Thyroid gland (tissue), 4 donors: ENCODE results near the gene RFTN2. TPM values are rescaled to one million over a fixed set of nuclear protein-coding genes. Genes with fewer than 3 reads are reported as not detected.
A peak's percentile ranks its signal among the peaks of the same experiment; 100 is the strongest.

ENCODE experiments used
- DNase-seq, 2 donors: peaks; one replicate each; pipeline ENCODE4 v3.0.0-alpha.2; 2019
- H3K27ac ChIP-seq, 3 donors: fragments of 200-600 bp; sonication (generic); 1 replicate in 2 of 3; 2 replicates in 1 of 3; pipeline ENCODE4 v1.5.1; 2016 to 2019; ENCODE audit warnings: mild to moderate bottlenecking in 1 of 3, moderate library complexity in 1 of 3
- H3K27me3 ChIP-seq: fragments of 200-600 bp; sonication (generic); one replicate; pipeline ENCODE4 v1.5.1; 2019
- H3K36me3 ChIP-seq, 2 donors: fragments of 200-600 bp; sonication (generic); one replicate each; pipeline ENCODE4 v1.5.1; 2016 to 2019
- H3K4me1 ChIP-seq, 2 donors: fragments of 200-600 bp; sonication (generic); one replicate each; pipeline ENCODE4 v1.5.1; 2017 to 2019
- H3K4me3 ChIP-seq, 3 donors: fragments of 200-600 bp; sonication (generic); replicated peaks in 1 of 3; 1 replicate in 2 of 3; 2 replicates in 1 of 3; pipeline ENCODE4 v1.5.1; 2016; ENCODE audit warnings: mild to moderate bottlenecking in 1 of 3
- H3K9me3 ChIP-seq: fragments of 200-600 bp; sonication (generic); one replicate; pipeline ENCODE4 v1.5.1; 2017
- CTCF ChIP-seq, 6 experiments: fragments of 200-600 bp in 3 of 6; fragments of 450-650 bp in 3 of 6; sonication (generic) in 3 of 6; IDR thresholded peaks; one replicate each; pipeline ENCODE4 v1.5.1; 2016 to 2019; ENCODE audit warnings: antibody characterized with exemption in 6 of 6, mild to moderate bottlenecking in 2 of 6, inconsistent platforms in 1 of 6, moderate library complexity in 1 of 6
- POLR2A ChIP-seq, 2 donors: fragments of 450-650 bp; IDR thresholded peaks; one replicate each; pipeline ENCODE4 v1.6.1; 2017; ENCODE audit warnings: antibody characterized with exemption in 2 of 2, mild to moderate bottlenecking in 2 of 2, moderate library complexity in 1 of 2
- WGBS, 2 donors: methylation state at CpG; one replicate each; pipeline ENCODE4 v1.1.5; 2017; 5-methylcytosine and 5-hydroxymethylcytosine counted together
- intact Hi-C: fragments of 100-400 bp; cut with DNase I; formaldehyde crosslinking; loops from one replicate; pipeline ENCODE4 v1.15.1; 2023
- total RNA-seq, 4 donors: library from RNA; depleted of rRNA; stranded (reverse); fragments of >200 nt; gene quantifications; one replicate each; pipeline ENCODE4 v1.2.3, GENCODE V29; 2016

The RFTN2 gene
- total RNA-seq, 4 donors from 2014 or later = 5.3 to 12.9 (median 9.4) TPM

- no peaks in the 10 kb centered on the region for H3K36me3 ChIP-seq
- no peak overlapping the region for H3K27ac ChIP-seq
- TF ChIP-seq POLR2A (IDR thresholded peaks at IDR 0.05) = no peak
- no peak for TF ChIP-seq CTCF (IDR thresholded peaks at IDR 0.05)
- WGBS, 2 donors = 85 to 87% methylated on average over 5 of the region's 5 CpGs
- no peaks in the 10 kb centered on the region for H3K4me1 ChIP-seq
- no peaks in the 10 kb centered on the region for H3K9me3 ChIP-seq
- no peaks in the 10 kb centered on the region for H3K27me3 ChIP-seq
- DNase-seq = no peak
- intact Hi-C loops = no loop called here
- no peak overlapping the region for H3K4me3 ChIP-seq
Measured at GRCh38 chr2:197600306-197600705, 75.1 kb downstream of the RFTN2 start.

- 63 to 75% methylated on average over 11 of the region's 11 CpGs for WGBS, 2 donors
- intact Hi-C loops = no loop called here
- TF ChIP-seq CTCF (IDR thresholded peaks at IDR 0.05) (peak in 1 of 6 experiments; percentile 18), POLR2A (IDR thresholded peaks at IDR 0.05) (no peak)
- no peaks in the 10 kb centered on the region for H3K4me1 ChIP-seq
- no peaks in the 10 kb centered on the region for H3K9me3 ChIP-seq
- no peak overlapping the region for H3K4me3 ChIP-seq
- no peak overlapping the region for H3K27ac ChIP-seq
- no peaks in the 10 kb centered on the region for H3K27me3 ChIP-seq
- DNase-seq = no peak
- no peaks in the 10 kb centered on the region for H3K36me3 ChIP-seq
Measured at GRCh38 chr2:197599285-197599965, 76.0 kb downstream of the RFTN2 start.

- no peaks in the 10 kb centered on the region for H3K36me3 ChIP-seq
- no peaks in the 10 kb centered on the region for H3K27me3 ChIP-seq
- H3K4me3 ChIP-seq = no peak overlapping the region
- DNase-seq = no peak
- TF ChIP-seq POLR2A (IDR thresholded peaks at IDR 0.05) = no peak
- no peak for TF ChIP-seq CTCF (IDR thresholded peaks at IDR 0.05)
- H3K27ac ChIP-seq = no peak overlapping the region
- WGBS, 2 donors = 93 to 96% methylated on average over 5 of the region's 5 CpGs
- intact Hi-C loops = no loop called here
- H3K9me3 ChIP-seq = no peaks in the 10 kb centered on the region
- H3K4me1 ChIP-seq = no peaks in the 10 kb centered on the region
Measured at GRCh38 chr2:197598450-197598849, 76.9 kb downstream of the RFTN2 start.

GRCh38 chr2:197597166-197597565 is 78.2 kb downstream of the RFTN2 start:
- intact Hi-C loops = no loop called here
- Histone ChIP-seq H3K9me3 (no peaks in the 10 kb centered on the region), H3K27ac (no peak overlapping the region), H3K36me3 (no peaks in the 10 kb centered on the region), H3K27me3 (no peaks in the 10 kb centered on the region), H3K4me1 (no peaks in the 10 kb centered on the region), H3K4me3 (no peak overlapping the region)
- no peak for DNase-seq
- TF ChIP-seq CTCF (IDR thresholded peaks at IDR 0.05) (no peak), POLR2A (IDR thresholded peaks at IDR 0.05) (no peak)
- WGBS, 2 donors = 85 to 86% methylated on average over 4 of the region's 4 CpGs

- no peak for TF ChIP-seq POLR2A (IDR thresholded peaks at IDR 0.05)
- no peak for TF ChIP-seq CTCF (IDR thresholded peaks at IDR 0.05)
- DNase-seq = no peak
- Histone ChIP-seq H3K27me3 (no peaks in the 10 kb centered on the region), H3K36me3 (no peaks in the 10 kb centered on the region), H3K27ac (no peak overlapping the region), H3K4me1 (no peaks in the 10 kb centered on the region), H3K9me3 (no peaks in the 10 kb centered on the region), H3K4me3 (no peak overlapping the region)
- intact Hi-C loops = no loop called here
- 74% methylated on average over 1 of the region's 1 CpG for WGBS, 2 donors
Measured at GRCh38 chr2:197596766-197597165, 78.6 kb downstream of the RFTN2 start.
